Thoracic aorta (tissue), 2 donors: Measurements from ENCODE around the gene SPTLC3. TPM values are rescaled to one million over a fixed set of nuclear protein-coding genes. Genes with fewer than 3 reads are reported as not detected.

Experiments
- ATAC-seq: fragments of 150-250 bp; one replicate; pipeline ENCODE4 v1.8.0; 2017; ENCODE audit warnings: low read depth; ENCODE audit not compliant: insufficient number of reproducible peaks, low FRiP score
- DNase-seq: peaks from one replicate; pipeline ENCODE4 v3.0.0-alpha.2; 2020; ENCODE audit warnings: low spot score
- H3K27ac ChIP-seq, 2 donors: fragments of 200-600 bp; sonication (generic); 1 replicate in 1 of 2; 2 replicates in 1 of 2; pipeline ENCODE4 v1.5.1; 2016; ENCODE audit warnings: mild to moderate bottlenecking in 2 of 2, moderate library complexity in 2 of 2
- H3K27me3 ChIP-seq: fragments of 200-600 bp; sonication (generic); replicated peaks from 2 replicates; pipeline ENCODE4 v1.6.0; 2016; ENCODE audit warnings: mild to moderate bottlenecking; ENCODE audit not compliant: insufficient read depth
- H3K36me3 ChIP-seq: fragments of 200-600 bp; sonication (generic); one replicate; pipeline ENCODE4 v1.5.1; 2016
- H3K4me1 ChIP-seq, 2 donors: fragments of 200-600 bp; sonication (generic); 1 replicate in 1 of 2; 2 replicates in 1 of 2; pipeline versions ENCODE4 v1.5.1 to v1.6.0; 2016; ENCODE audit warnings: low read depth in 2 of 2, mild to moderate bottlenecking in 1 of 2; ENCODE audit not compliant: control insufficient read depth in 1 of 2
- H3K4me3 ChIP-seq: fragments of 200-600 bp; sonication (generic); 2 replicates; pipeline ENCODE4 v1.5.1; 2016; ENCODE audit warnings: mild to moderate bottlenecking
- H3K9me3 ChIP-seq: fragments of 200-600 bp; sonication (generic); 2 replicates; pipeline ENCODE4 v1.5.1; 2016
- CTCF ChIP-seq: fragments of 200-600 bp; sonication (generic); IDR thresholded peaks from one replicate; pipeline ENCODE4 v1.5.1; 2019; ENCODE audit warnings: antibody characterized with exemption
- total RNA-seq, 2 donors: library from RNA; depleted of rRNA; stranded (reverse); fragments of >200 nt; gene quantifications; one replicate each; pipeline versions ENCODE4 v1.1.0 to v1.2.3, GENCODE V29; 2016

The SPTLC3 gene
- total RNA-seq, 2 donors from 2014 or later = 4.5 to 6.2 TPM

GRCh38 chr20:13068336-13068735 is 59.6 kb downstream of the SPTLC3 start:
- H3K36me3 ChIP-seq = no peaks in the 10 kb centered on the region
- no peaks in the 10 kb centered on the region for H3K27me3 ChIP-seq
- H3K27ac ChIP-seq = no peak overlapping the region
- H3K4me1 ChIP-seq = no peaks in the 10 kb centered on the region
- TF ChIP-seq CTCF = no peak
- no peaks in the 10 kb centered on the region for H3K9me3 ChIP-seq
- no peak overlapping the region for H3K4me3 ChIP-seq
- ATAC-seq (no peak), DNase-seq (no peak)

GRCh38 chr20:13081877-13082276 is 73.1 kb downstream of the SPTLC3 start:
- H3K9me3 ChIP-seq = no peaks in the 10 kb centered on the region
- no peaks in the 10 kb centered on the region for H3K36me3 ChIP-seq
- no peak overlapping the region for H3K27ac ChIP-seq
- no peaks in the 10 kb centered on the region for H3K27me3 ChIP-seq
- H3K4me3 ChIP-seq = no peak overlapping the region
- no peak for DNase-seq
- no peak for TF ChIP-seq CTCF
- no peaks in the 10 kb centered on the region for H3K4me1 ChIP-seq
- no peak for ATAC-seq

- Histone ChIP-seq H3K4me3 (no peak overlapping the region), H3K27me3 (no peaks in the 10 kb centered on the region), H3K4me1 (no peaks in the 10 kb centered on the region), H3K9me3 (no peaks in the 10 kb centered on the region), H3K27ac (no peak overlapping the region), H3K36me3 (no peaks in the 10 kb centered on the region)
- ATAC-seq (no peak), DNase-seq (no peak)
- no peak for TF ChIP-seq CTCF
Measured at GRCh38 chr20:13082378-13082777, 73.6 kb downstream of the SPTLC3 start.

GRCh38 chr20:13085275-13085674 is 76.5 kb downstream of the SPTLC3 start:
- DNase-seq (no peak), ATAC-seq (no peak)
- no peak overlapping the region for H3K27ac ChIP-seq
- no peaks in the 10 kb centered on the region for H3K4me1 ChIP-seq
- TF ChIP-seq CTCF = no peak
- H3K27me3 ChIP-seq = no peaks in the 10 kb centered on the region
- no peak overlapping the region for H3K4me3 ChIP-seq
- H3K9me3 ChIP-seq = no peaks in the 10 kb centered on the region
- H3K36me3 ChIP-seq = no peaks in the 10 kb centered on the region

- no peaks in the 10 kb centered on the region for H3K9me3 ChIP-seq
- no peaks in the 10 kb centered on the region for H3K4me1 ChIP-seq
- H3K36me3 ChIP-seq = peaks cover 2% of the 10 kb centered on the region
- no peak for TF ChIP-seq CTCF
- H3K27me3 ChIP-seq = no peaks in the 10 kb centered on the region
- no peak for DNase-seq
- no peak for ATAC-seq
- H3K27ac ChIP-seq = no peak overlapping the region
- H3K4me3 ChIP-seq = no peak overlapping the region
Measured at GRCh38 chr20:13089950-13090469, 81.2 kb downstream of the SPTLC3 start.
